Limb (tissue), 2 donors: Measurements from ENCODE around the gene KLK15.
"Not testable (repeated sequence)": the region's sequence is repeated elsewhere in the genome, so short reads cannot be mapped to it uniquely, and the experiment has no call there.

Experiments used
- DNase-seq, 2 donors: peaks; one replicate each; pipeline ENCODE4 v3.0.0-alpha.2; 2016; ENCODE audit errors: extremely low spot score in 2 of 2

The KLK15 gene

GRCh38 chr19:50796634-50797428 is 36.5 kb downstream of the KLK15 start:
- no peak for DNase-seq

GRCh38 chr19:50796128-50796633 is 37.2 kb downstream of the KLK15 start:
- no peak for DNase-seq

- DNase-seq = no peak
Observed at GRCh38 chr19:50795664-50796073, 37.7 kb downstream of the KLK15 start.

GRCh38 chr19:50794876-50795663 is 38.3 kb downstream of the KLK15 start:
- no peak for DNase-seq

GRCh38 chr19:50794074-50794875 is 39.1 kb downstream of the KLK15 start:
- no peak for DNase-seq

GRCh38 chr19:50793558-50794065 is 39.8 kb downstream of the KLK15 start:
- DNase-seq = no peak

- no peak for DNase-seq
Observed at GRCh38 chr19:50792272-50793250, 40.8 kb downstream of the KLK15 start.

- no peak for DNase-seq
Observed at GRCh38 chr19:50791594-50792271, 41.6 kb downstream of the KLK15 start.

GRCh38 chr19:50790922-50791467 is 42.4 kb downstream of the KLK15 start:
- DNase-seq = no peak

- no peak for DNase-seq
Observed at GRCh38 chr19:50790396-50790795, 43.0 kb downstream of the KLK15 start, which contains the start of gene ACP4. Gene ACP4, plus strand, starts transcription at chr19:50790415. Its CDS starts 0 bp downstream, at chr19:50790415.

- DNase-seq = no peak
Observed at GRCh38 chr19:50785329-50785728, 48.0 kb downstream of the KLK15 start.

GRCh38 chr19:50784710-50785109 is 48.7 kb downstream of the KLK15 start:
- no peak for DNase-seq

- DNase-seq = not testable (repeated sequence)
Observed at GRCh38 chr19:50783848-50784152, 49.6 kb downstream of the KLK15 start.

GRCh38 chr19:50780753-50781435 is 52.5 kb downstream of the KLK15 start:
- no peak for DNase-seq

GRCh38 chr19:50779504-50780457 is 53.6 kb downstream of the KLK15 start:
- no peak for DNase-seq

- no peak for DNase-seq
Observed at GRCh38 chr19:50778906-50779430, 54.4 kb downstream of the KLK15 start.

- DNase-seq = peak in 1 of 2 donors; percentile 36
Observed at GRCh38 chr19:50777830-50778303, 55.5 kb downstream of the KLK15 start.
